Fibroblast of pulmonary artery (primary cell): ENCODE data around the gene IL17C.

Experiments used
- DNase-seq: peaks from one replicate; pipeline ENCODE4 v3.0.0-alpha.2; 2010; ENCODE audit warnings: low read depth
- H3K4me3 ChIP-seq: replicated peaks from 2 replicates; pipeline ENCODE4 v1.5.1; 2011; ENCODE audit warnings: low read depth, mild to moderate bottlenecking, control low read depth, low read length, moderate library complexity
- CTCF ChIP-seq: IDR thresholded peaks from 2 replicates; pipeline ENCODE4 v1.5.1; 2011; ENCODE audit warnings: mild to moderate bottlenecking, control low read depth, low read length, inconsistent platforms; ENCODE audit errors: missing control alignments

The IL17C gene

GRCh38 chr16:88638323-88639230 is at the start of gene IL17C:
Gene IL17C, plus strand, starts transcription at chr16:88638572. Its CDS starts 70 bp downstream, at chr16:88638642.
- TF ChIP-seq CTCF = no peak
- DNase-seq = no peak
- H3K4me3 ChIP-seq = no peak within 1 kb of the TSS

- no peak for TF ChIP-seq CTCF
- DNase-seq = no peak
- no peak overlapping the region for H3K4me3 ChIP-seq
These were observed 49.6 kb upstream of the IL17C start for GRCh38 chr16:88588754-88589153.

- DNase-seq = no peak
- no peak overlapping the region for H3K4me3 ChIP-seq
- no peak for TF ChIP-seq CTCF
These were observed 48.9 kb upstream of the IL17C start for GRCh38 chr16:88589441-88589840.

GRCh38 chr16:88591577-88592021 is 46.8 kb upstream of the IL17C start:
- no peak for TF ChIP-seq CTCF
- H3K4me3 ChIP-seq = no peak overlapping the region
- peak; percentile 11 for DNase-seq

- no peak overlapping the region for H3K4me3 ChIP-seq
- DNase-seq = no peak
- TF ChIP-seq CTCF = no peak
These were observed 45.3 kb upstream of the IL17C start for GRCh38 chr16:88593061-88593460.

GRCh38 chr16:88593489-88593888 is 44.9 kb upstream of the IL17C start:
- no peak for DNase-seq
- no peak overlapping the region for H3K4me3 ChIP-seq
- no peak for TF ChIP-seq CTCF
